Erythroblast (primary cell): ENCODE measurements around the gene OPRD1.
"Not testable (repeated sequence)": the region's sequence is repeated elsewhere in the genome, so short reads cannot be mapped to it uniquely, and the experiment has no call there.

Experiments used
- GATA1 ChIP-seq: IDR thresholded peaks from 2 replicates; pipeline ENCODE4 v1.6.1; 2011; ENCODE audit warnings: low read depth, mild to moderate bottlenecking, control low read depth, low read length, moderate library complexity
- POLR2A ChIP-seq: IDR thresholded peaks from 2 replicates; pipeline ENCODE4 v1.6.1; 2011; ENCODE audit warnings: mild to moderate bottlenecking, low read length

GRCh38 chr1:28771921-28772320, 40.0 kb upstream of the OPRD1 start:
- TF ChIP-seq POLR2A, GATA1: not testable (repeated sequence)
